GM20431 (cell line): ENCODE results near the gene AUTS2.
"Not testable (repeated sequence)": the region's sequence is repeated elsewhere in the genome, so short reads cannot be mapped to it uniquely, and the experiment has no call there.

ENCODE experiments used
- in situ Hi-C: fragments of 300-500 bp; cut with MseI, MboI; formaldehyde crosslinking; loops from one replicate; pipeline ENCODE4 v1.15.0; 2020; ENCODE audit warnings: low sequenced_read_pairs; ENCODE audit not compliant: unreplicated experiment

Gene AUTS2

GRCh38 chr7:70574970-70575799, 976.9 kb downstream of the AUTS2 start:
- in situ Hi-C loops = no loop called here

DNA sequence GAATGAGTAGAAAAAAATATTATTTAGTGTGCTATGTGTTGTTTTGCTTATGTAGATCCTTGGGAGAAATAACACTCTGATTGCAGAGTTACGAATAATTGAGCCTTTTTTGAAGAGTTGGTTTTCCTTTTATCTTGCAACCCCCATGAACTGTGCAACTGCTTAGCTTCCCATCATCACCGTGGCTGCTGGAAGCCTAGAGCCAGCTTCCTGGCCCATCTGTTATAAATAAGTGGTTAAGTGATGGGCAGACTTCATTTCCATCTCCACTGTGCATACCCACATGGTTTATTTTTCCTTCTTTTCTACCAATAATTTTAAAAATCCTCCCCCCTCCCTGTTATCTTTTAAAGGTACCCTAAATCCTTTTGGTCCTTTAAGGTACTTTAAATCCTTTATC, 978.8 kb downstream of the AUTS2 start:
- in situ Hi-C loops = no loop called here

- in situ Hi-C loops = no loop called here
Observed at GRCh38 chr7:70578131-70578530, 979.9 kb downstream of the AUTS2 start.

DNA sequence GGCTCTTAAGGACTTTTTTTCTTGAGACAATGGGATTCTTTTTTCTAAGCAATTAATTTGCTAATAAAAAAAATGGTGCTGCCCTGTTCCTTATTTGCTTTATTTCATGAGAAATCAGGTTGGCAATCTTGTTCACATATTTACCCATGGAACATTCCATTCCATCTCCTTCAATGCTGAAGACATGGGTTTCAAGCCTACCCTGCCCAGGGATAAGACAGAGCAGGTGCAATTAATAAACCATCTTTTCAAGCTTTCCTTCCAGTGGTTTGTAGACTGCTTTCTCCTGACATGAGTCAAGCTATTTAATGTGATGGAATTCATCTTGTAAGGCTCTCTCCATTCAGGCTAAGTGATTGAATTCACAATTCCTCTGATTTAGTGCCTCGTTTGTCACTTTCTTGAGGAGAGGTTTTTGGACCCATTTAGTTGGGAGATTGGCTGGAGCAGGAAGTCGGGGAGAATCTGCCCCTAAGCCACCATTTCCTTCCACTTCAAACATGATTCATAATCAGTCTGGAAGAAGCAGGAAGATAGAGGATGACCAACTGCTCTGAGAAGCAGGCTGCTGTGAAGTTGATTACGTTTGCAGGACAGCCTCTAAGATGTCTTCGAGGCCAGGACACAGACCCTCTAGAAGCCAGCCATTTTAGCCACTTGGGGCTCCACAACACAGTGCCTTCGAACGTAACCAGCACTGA, 981.3 kb downstream of the AUTS2 start:
- in situ Hi-C loops = no loop called here

DNA sequence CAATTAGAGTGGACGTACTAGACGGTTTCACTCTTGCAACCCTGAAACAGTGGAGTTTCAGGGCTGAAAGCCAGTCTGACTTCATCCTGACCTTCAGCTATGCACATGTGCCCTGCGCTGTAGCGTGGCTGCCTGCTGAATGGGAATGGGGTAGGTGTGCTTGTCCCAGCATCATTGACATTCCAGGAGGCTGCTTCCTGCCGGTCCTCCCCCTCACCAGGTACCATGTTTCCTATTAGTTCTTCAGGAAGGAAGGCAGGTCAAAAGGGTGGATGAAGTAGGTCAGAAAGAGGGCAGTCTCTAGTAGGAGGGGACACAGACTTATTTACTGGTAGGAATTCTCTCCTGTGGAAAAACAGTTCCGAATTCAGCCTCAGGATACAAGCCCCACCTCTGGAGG, 981.9 kb downstream of the AUTS2 start:
- in situ Hi-C loops = no loop called here

DNA sequence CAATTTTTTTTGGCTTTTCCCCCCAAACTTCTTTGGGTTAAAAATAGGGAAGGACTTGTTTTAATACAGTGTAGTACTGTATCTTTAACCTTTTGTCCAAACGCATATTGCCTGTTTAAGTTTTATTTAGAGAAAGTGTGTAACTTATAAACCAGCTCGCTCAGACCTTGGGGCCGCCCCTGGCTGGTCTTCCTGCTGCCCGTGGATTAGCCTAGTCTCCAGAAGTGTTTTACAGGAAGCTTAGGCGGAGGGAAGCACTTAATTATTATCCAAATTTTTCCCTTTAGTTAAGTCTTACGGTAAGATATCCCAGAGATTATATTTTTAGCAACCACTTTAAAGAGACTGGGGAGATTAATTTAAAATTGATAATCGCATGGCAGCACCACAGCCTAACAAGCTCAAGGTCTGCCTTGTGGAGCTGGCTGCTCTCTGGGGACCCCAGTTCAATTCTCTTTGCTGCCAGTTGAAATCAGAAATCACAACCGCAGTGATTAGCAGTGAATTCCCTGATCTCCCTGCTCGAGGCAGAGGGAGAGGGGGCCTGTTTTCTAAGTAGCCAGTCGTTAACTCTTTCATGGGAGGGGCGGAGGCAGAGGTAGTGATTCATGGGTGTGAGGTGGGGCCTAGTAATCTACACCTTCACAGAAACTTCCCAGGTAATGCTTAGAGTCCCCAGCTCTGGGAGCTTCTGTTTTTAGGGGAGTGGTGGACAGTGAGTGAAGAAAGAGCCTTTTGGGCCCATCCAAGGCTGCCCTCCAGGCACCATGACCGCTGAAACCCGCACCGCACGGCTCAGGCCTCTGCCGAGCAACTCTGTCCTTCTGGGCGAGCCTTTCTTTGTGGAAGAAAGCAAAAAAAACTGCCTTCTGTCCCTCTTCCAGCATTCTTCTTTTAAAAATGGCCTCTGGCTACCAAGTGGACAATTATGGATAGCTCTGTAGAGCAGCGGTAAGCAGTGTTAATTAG, 984.9 kb downstream of the AUTS2 start:
- in situ Hi-C loops = no loop called here

GRCh38 chr7:70583965-70584883, 985.9 kb downstream of the AUTS2 start:
- in situ Hi-C loops = no loop called here

DNA sequence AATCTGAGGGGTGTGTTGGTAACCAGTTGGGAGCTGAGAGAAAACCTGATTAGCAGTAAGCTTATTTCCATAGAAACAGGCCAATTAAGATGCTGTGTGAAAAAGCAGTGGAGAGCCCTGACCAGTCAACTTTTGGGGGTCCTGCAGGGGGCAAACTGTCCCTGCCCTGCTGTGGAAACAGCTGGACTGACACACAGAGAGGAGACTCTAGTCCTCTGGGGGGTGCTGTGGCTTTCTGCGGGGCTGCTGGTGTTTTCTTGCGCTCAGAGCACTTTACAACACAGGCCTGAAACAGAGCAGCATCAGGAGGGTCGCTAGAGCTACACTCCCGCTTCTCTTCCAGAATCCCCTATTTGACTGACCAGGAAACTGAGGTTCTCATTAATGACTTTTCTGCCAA, 986.8 kb downstream of the AUTS2 start:
- in situ Hi-C loops = no loop called here

DNA sequence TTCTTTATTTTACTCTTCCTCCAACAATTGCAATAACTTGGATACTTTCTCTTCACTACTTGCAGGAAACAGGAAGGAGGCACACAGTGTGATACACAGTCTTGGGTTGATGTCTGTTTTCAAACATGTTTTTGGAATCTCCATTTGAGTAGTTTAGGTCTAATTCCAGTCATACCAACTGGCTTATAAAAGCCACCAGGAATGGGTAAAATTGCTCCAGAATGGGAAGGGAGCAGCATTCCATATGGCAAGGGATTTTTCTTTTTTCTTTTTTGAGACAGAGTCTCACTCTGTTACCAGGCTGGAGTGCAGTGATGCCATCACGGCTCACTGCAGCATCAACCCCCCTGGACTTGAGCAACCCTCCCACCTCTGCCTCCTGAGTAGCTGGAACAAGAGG, 988.5 kb downstream of the AUTS2 start:
- in situ Hi-C loops = no loop called here

DNA sequence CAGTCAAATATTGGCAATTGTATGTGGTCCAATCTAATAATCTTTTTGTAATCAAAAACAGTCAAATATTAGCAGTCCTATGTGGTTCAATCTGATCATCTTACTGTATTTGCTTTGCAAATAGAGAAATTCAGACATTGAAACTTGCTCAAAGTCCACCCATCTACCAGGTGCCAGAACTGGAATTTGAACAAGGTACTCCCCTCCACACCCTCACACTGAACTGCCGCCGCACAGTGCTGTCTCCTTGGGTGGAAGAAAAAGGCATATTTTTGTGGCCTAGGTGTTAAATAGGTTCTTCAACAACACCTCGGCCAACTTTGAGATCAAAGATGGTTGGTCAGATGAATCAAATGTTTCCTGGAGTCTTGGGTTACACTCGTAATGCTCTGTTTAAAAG, 989.5 kb downstream of the AUTS2 start:
- in situ Hi-C loops = no loop called here

GRCh38 chr7:70588191-70588921, 990.1 kb downstream of the AUTS2 start:
- in situ Hi-C loops = no loop called here

DNA sequence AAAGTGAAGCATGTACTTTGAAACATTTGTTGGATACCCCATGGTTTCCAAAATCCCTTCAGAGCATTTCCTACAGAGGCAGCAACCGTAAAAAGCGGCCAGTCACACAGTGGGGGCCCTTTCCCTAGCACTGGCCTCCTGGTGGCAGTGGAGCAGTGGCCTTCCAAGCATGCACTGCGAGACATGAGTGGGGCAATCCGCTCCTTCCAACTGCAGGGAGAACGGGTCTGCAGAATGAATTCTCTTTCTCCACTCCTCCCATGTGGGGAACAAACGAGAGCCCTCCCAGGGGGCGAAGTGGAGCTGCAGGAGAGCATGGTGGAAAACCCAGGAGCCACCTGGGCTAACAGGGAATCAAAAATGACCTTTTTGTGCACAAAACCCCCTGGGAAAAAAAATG, 990.7 kb downstream of the AUTS2 start:
- in situ Hi-C loops = no loop called here

GRCh38 chr7:70589590-70589989, 991.3 kb downstream of the AUTS2 start:
- in situ Hi-C loops = no loop called here

GRCh38 chr7:70590126-70590854, 992.0 kb downstream of the AUTS2 start:
- in situ Hi-C loops = no loop called here

- in situ Hi-C loops = no loop called here
Observed at GRCh38 chr7:70591643-70592042, 993.4 kb downstream of the AUTS2 start.

DNA sequence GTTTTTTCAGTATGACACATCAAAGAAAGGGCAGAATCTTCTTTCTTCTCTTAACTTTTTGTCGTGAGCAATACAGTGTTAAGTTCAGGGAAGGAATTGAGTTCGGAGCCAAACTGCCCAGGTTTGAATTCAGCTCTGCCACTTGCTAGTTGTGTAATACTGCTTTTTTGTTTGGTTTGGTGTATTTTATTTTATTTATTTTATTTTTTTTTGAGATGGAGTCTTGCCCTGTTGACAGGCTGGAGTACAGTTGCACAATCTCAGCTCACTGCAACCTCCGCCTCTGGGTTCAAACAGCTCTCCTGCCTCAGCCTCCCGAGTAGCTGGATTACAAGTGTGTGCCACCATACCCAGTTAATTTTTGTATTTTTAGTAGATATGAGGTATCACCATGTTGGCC, 993.9 kb downstream of the AUTS2 start:
- in situ Hi-C loops = no loop called here

- in situ Hi-C loops = no loop called here
Observed at GRCh38 chr7:70594170-70594569, 995.9 kb downstream of the AUTS2 start.

- in situ Hi-C loops = not testable (repeated sequence)
Observed at GRCh38 chr7:70594885-70595284, 996.6 kb downstream of the AUTS2 start.
